Measurements from ENCODE around the gene TM4SF5. TPM values are rescaled to one million over a fixed set of nuclear protein-coding genes. Genes with fewer than 3 reads are reported as not detected.

Gene TM4SF5
- total RNA-seq, 1 donor from 2014 or later = not detected

DNA sequence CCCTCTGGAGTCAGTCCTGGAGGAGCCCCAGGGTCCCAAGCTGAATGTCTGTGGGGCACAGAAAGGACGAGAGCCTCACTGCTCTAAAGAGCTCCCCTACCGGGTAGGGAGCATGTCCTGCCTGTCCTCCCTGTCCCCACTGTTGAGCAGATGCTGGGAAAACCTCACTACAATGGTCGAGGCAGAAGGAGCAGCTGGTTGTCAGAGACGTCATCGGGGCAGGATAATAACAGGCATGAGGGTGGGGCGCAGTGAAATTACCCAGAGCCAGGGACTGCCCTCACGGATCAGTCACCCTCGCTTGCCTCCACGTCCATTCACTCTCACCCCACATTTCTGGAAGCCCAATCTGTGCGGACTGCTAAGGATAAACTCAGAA is 538 bp downstream of the TM4SF5 start:
- H3K4me3 Mint-ChIP-seq = no peak overlapping the region
- H3K27me3 Mint-ChIP-seq = peaks cover 16% of the 10 kb centered on the region
- ATAC-seq (ENCODE audit: low read depth) (no peak), DNase-seq (no peak)
- no peaks in the 10 kb centered on the region for H3K9me3 Mint-ChIP-seq
- POLR2A ChIA-PET = no interaction called here
- CTCF ChIA-PET = no interaction called here
- peaks cover 10% of the 10 kb centered on the region for H3K4me1 Mint-ChIP-seq
- no peaks in the 10 kb centered on the region for H3K36me3 Mint-ChIP-seq (ENCODE audit: low read depth)
- intact Hi-C loops (cut with micrococcal nuclease) = no loop called here
- TF ChIP-seq, protein P1, sequence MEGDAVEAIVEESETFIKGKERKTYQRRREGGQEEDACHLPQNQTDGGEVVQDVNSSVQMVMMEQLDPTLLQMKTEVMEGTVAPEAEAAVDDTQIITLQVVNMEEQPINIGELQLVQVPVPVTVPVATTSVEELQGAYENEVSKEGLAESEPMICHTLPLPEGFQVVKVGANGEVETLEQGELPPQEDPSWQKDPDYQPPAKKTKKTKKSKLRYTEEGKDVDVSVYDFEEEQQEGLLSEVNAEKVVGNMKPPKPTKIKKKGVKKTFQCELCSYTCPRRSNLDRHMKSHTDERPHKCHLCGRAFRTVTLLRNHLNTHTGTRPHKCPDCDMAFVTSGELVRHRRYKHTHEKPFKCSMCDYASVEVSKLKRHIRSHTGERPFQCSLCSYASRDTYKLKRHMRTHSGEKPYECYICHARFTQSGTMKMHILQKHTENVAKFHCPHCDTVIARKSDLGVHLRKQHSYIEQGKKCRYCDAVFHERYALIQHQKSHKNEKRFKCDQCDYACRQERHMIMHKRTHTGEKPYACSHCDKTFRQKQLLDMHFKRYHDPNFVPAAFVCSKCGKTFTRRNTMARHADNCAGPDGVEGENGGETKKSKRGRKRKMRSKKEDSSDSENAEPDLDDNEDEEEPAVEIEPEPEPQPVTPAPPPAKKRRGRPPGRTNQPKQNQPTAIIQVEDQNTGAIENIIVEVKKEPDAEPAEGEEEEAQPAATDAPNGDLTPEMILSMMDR (IDR thresholded peaks at IDR 0.05) = no peak
- H3K27ac Mint-ChIP-seq = no peak overlapping the region

DNA sequence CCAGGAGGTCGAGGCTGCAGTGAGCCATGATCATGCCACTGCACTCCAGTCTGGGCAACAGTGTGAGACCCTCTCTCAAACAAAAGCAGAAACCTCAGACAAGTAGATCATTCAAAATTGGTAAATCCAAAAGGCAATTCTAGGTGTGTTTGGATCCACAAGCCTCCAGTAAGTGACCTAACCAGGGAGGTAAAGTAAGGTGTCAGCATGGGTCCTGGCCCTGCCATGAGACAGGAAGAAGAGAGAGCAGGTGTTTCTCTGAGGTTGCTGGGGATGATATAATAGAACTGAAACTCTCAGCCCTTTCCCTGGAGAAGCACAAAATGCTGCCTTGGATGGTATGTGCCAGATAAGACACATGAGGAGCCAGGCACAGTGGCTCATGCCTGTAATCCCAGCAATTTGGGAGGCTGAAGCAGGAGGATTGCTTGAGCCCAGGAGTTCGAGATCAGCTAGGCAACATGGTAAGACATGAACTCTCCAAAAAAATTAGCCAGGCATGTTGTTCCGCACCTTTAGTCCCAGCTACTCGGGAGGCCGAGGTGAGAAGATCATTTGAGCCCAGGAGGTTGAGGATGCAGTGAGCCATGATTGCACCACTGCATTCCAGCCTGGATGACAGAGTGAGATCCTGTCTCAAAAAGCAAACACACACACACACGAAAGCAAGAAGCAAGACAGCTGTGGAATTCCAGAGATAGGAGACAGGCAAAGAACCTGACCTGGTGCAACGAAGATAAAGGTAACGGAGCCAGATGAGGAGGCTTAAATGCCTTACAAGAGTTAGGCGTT is 6.5 kb downstream of the TM4SF5 start:
- DNase-seq (no peak), ATAC-seq (ENCODE audit: low read depth) (no peak)
- H3K27ac Mint-ChIP-seq = no peak overlapping the region
- intact Hi-C loops (cut with micrococcal nuclease) = no loop called here
- POLR2A ChIA-PET = no interaction called here
- H3K27me3 Mint-ChIP-seq = peaks cover 15% of the 10 kb centered on the region
- TF ChIP-seq, protein P1 (IDR thresholded peaks at IDR 0.05) = no peak
- peaks cover 10% of the 10 kb centered on the region for H3K4me1 Mint-ChIP-seq
- H3K9me3 Mint-ChIP-seq = no peaks in the 10 kb centered on the region
- no peak overlapping the region for H3K4me3 Mint-ChIP-seq
- H3K36me3 Mint-ChIP-seq (ENCODE audit: low read depth) = no peaks in the 10 kb centered on the region
- CTCF ChIA-PET = no interaction called here

DNA sequence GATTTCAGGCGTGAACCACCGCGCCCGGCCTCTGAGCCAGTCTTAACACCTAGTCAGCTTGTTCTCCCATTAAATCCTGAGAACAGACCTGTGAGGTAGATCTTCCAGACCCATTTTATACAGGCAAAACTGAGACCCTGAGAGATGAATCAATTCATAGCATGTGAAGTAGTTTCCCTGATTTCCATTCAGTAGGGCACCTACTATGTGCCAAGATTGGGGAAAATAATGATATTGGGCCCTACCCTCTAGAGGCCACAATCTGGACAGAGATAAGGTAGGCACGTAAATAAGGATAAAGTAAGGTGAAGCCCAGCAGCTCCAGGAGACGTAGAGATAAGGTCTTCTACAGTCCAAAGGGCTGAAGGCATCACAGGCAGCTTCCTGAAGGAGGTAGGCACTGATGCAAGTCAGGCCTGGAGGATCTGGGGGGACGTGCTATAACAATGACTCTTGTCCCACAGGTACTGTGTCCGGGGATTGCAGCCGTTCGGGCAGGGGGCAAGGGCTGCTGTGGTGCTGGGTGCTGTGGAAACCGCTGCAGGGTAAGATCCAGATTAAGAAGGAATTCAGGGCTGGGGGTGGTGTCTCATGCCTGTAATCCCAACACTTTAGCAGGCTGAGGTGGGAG is 8.8 kb downstream of the TM4SF5 start:
- Mint-ChIP-seq H3K27ac (no peak overlapping the region), H3K4me1 (peaks cover 3% of the 10 kb centered on the region), H3K9me3 (no peaks in the 10 kb centered on the region), H3K4me3 (no peak overlapping the region), H3K27me3 (peaks cover 31% of the 10 kb centered on the region), H3K36me3 (ENCODE audit: low read depth) (no peaks in the 10 kb centered on the region)
- POLR2A ChIA-PET = interaction anchor here (0.7 kb wide), 1 partner anchor 9 kb away, joined by 3 read pairs; no protein-coding TSS in a partner anchor
- no peak for DNase-seq
- intact Hi-C loops (cut with micrococcal nuclease) = no loop called here
- TF ChIP-seq, protein P1 (IDR thresholded peaks at IDR 0.05) = no peak
- CTCF ChIA-PET = no interaction called here
- ATAC-seq (ENCODE audit: low read depth) = no peak

DNA sequence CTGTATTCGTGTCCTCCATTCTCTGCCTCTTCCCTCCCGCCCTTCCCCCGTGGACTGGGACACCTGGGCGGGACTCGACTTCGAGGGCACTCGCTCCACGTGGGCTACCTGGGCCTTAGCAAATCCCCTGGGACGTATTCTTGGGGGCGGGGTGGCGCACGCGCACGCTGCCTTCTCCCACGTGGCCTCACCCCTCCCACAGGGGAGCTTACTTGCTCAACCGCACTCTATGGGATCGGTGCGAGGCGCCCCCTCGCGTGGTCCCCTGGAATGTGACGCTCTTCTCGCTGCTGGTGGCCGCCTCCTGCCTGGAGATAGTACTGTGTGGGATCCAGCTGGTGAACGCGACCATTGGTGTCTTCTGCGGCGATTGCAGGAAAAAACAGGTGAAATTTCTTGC is 11.0 kb downstream of the TM4SF5 start:
- POLR2A ChIA-PET = no interaction called here
- no peak overlapping the region for H3K4me3 Mint-ChIP-seq
- CTCF ChIA-PET = no interaction called here
- H3K27me3 Mint-ChIP-seq = peaks cover 37% of the 10 kb centered on the region
- no peak overlapping the region for H3K27ac Mint-ChIP-seq
- no peak for DNase-seq
- intact Hi-C loops (cut with micrococcal nuclease) = no loop called here
- no peaks in the 10 kb centered on the region for H3K36me3 Mint-ChIP-seq (ENCODE audit: low read depth)
- peaks cover 10% of the 10 kb centered on the region for H3K4me1 Mint-ChIP-seq
- TF ChIP-seq, protein P1 (IDR thresholded peaks at IDR 0.05) = no peak
- no peaks in the 10 kb centered on the region for H3K9me3 Mint-ChIP-seq
- ATAC-seq (ENCODE audit: low read depth) = no peak

GRCh38 chr17:4785311-4786105 is 13.8 kb downstream of the TM4SF5 start:
- H3K27ac Mint-ChIP-seq = no peak overlapping the region
- CTCF ChIA-PET = no interaction called here
- peaks cover 36% of the 10 kb centered on the region for H3K27me3 Mint-ChIP-seq
- POLR2A ChIA-PET = no interaction called here
- no peaks in the 10 kb centered on the region for H3K36me3 Mint-ChIP-seq (ENCODE audit: low read depth)
- peaks cover 14% of the 10 kb centered on the region for H3K4me1 Mint-ChIP-seq
- H3K4me3 Mint-ChIP-seq = peak overlapping the region; percentile 28
- DNase-seq = no peak
- intact Hi-C loops (cut with micrococcal nuclease) = loop anchor here (1.0 kb wide), 1 partner anchor 75 kb away; the partner anchor contains the start of gene ARRB2
- H3K9me3 Mint-ChIP-seq = no peaks in the 10 kb centered on the region
- ATAC-seq (ENCODE audit: low read depth) = no peak
- TF ChIP-seq, protein P1 (IDR thresholded peaks at IDR 0.05) = no peak
